GM19239 (cell line): Measurements from ENCODE around the gene DHODH.
"Not testable (repeated sequence)": the region's sequence is repeated elsewhere in the genome, so short reads cannot be mapped to it uniquely, and the experiment has no call there.

Source experiments
- DNase-seq: peaks from one replicate; pipeline ENCODE4 v3.0.0; 2011; ENCODE audit warnings: low spot score; ENCODE audit not compliant: insufficient read length
- FAIRE-seq: peaks from 2 replicates; lab custom pipeline; 2011; peaks lifted over from hg19 to GRCh38; lab: Jason Lieb, UNC

DHODH gene

DNA sequence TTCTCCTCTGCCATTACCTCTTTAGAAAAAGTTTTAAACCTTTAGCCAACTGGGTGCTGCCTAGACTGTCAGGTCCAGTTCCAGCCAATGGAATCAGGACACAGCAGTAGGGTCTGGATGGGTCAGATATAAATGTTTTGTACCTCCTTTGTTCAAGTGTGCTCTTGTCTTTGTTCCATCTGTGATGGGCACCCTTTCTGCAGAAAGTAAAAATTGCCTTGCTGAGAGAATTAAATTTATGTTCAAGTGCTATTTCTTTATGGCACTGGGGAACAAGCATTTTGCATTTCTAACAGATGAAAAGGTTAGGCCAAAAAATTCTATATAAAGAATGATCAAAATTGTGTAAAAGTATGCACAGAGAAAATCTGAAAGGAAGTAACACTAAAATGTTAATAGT is 40.6 kb downstream of the DHODH start:
- no peak for DNase-seq
- no peak for FAIRE-seq

GRCh38 chr16:72050769-72051464 is 42.4 kb downstream of the DHODH start:
- DNase-seq (no peak), FAIRE-seq (no peak)

DNA sequence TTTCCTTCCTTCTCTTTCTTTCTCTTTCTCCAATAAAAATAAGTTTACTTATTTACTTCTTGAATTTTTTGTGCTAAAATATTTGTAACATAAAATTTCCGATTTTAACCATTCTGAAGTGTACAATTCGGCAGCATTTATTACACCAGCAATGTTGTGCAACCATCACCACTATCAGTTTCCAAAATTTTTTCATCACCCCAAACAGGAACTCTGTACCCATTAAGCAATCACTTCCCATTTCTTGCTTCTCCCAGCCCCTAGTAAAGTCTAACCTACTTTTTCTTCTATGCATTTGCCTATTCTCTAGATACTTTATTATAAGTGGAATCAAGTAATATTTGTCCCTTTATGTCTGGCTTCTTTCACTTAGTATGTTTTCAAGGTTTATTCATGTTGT is 43.3 kb downstream of the DHODH start:
- no peak for DNase-seq
- no peak for FAIRE-seq

DNA sequence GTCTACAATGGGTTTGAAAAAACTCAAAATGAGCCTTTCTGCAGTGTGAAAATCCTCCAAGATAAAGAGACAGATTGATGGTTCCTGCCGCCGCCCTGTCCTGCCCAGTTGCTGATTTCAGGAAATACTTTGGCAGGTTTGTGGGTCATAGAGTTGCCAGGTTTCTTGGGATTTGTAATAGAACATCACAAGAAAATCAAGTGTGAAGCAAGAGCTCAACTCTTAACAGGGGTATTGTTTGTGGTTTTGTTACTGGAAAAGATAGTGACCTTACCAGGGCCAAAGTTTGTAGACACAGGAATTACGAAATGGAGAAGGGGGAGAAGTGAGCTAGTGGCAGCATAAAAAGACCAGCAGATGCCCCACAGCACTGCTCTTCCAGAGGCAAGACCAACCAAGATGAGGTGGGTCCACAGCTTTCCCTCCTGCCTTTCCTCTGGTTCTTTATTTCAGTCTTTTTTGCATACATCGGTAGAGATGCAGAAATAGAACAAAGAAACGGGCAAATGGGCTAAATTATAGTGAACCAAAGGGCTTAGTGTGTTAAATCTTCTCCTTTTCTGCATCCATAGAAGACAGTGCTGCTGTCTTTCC is 45.8 kb downstream of the DHODH start, which contains the start of gene HP:
Gene HP (plus strand): TSS at position 252 of the 594 bp plus-strand sequence. CDS start 148 bp downstream, at position 400.
- DNase-seq = not testable (repeated sequence)
- peak; percentile 28 for FAIRE-seq

GRCh38 chr16:72055911-72056310 is 47.4 kb downstream of the DHODH start:
- DNase-seq = no peak
- FAIRE-seq = no peak

GRCh38 chr16:72057313-72057712 is 48.8 kb downstream of the DHODH start:
- FAIRE-seq, DNase-seq: not testable (repeated sequence)

- not testable (repeated sequence) for FAIRE-seq, DNase-seq
Observed at GRCh38 chr16:72059060-72059459, 50.5 kb downstream of the DHODH start.

- DNase-seq (no peak), FAIRE-seq (no peak)
Observed at GRCh38 chr16:72060405-72060804, 51.9 kb downstream of the DHODH start.

- DNase-seq (no peak), FAIRE-seq (no peak)
Observed at GRCh38 chr16:72061564-72061963, 53.0 kb downstream of the DHODH start.

DNA sequence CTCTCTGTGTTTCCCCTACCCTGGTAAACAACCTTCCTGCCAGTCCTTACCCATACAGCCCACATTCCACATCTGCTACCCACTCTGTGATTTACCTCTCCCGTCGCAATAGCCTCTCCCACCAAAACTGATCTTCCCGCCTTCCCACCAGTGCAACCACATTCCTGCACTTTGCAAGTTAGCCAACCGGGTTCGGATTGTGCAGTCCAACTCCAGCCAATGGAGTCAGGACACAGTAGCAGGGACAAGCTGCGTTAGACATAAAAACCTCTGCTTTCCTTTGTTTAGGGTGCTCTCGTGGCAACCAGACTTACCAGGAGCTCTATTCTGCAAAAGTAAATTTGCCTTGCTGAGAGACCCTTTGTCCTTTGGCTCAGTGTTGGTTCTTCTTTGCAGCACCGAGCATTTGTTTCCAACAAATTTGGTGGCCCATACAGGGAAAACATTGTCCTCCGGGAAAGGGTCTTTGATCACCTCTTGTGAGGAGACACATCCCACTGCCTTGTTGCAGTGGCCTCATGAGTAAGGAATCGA is 55.9 kb downstream of the DHODH start:
- FAIRE-seq = no peak
- no peak for DNase-seq

- FAIRE-seq (peak; percentile 90), DNase-seq (peak; percentile 12)
Observed at GRCh38 chr16:72066747-72067146, 58.2 kb downstream of the DHODH start.

DNA sequence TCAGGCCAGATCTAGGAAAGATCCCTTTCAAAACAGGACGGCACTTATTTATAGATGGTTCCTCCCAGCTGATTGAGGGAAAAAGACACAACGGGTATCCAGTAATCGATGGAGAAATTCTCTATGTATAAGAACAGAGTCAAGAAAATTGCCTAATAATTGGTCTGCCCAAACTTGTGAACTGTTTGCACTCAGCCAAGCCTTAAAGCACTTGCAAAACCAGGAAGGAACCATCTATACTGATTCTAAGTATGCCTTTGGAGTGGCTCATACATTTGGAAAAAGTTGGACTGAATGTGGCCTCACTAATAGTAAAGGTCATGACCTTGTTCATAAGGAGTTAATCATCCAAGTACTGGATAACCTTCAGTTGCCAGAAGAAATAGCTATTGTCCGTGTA is 60.4 kb downstream of the DHODH start:
- DNase-seq (no peak), FAIRE-seq (no peak)

DNA sequence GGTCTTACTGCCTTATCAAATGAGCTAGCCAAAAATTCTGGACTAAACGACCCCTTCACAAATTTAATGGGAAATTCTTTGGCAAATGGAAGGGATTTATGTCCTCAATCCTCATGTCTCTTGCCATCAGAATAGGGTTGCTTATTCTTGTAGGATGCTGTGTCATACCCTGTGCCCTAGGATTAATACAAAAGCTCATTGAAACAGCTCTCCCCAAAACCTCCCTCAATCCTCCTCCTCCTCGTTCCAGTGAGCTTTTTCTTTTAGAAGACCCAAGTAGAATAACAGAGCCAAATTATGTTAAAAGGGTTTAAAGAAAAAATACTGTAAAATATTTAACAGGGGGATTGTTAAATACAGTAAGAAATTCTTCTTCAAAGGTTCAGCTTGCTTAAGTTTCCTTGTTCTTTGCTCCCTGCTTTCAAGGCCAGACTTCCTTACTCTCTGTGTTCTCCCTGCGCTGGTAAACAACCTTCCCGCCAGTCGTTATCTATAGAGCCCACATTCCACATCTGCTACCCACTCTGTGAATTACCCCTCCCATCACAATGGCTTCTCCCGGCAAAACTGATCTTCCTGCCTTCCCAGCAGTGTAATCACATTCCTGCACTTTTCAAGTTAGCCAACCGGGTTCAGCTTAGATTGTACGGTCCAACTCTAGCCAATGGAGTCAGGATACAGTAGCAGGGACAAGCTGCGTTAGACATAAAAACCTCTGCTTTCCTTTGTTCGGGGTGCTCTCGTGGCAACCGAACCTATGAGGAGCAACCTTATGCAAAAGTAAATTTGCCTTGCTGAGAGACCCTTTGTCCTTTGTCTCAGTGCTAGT is 64.2 kb downstream of the DHODH start:
- FAIRE-seq (no peak), DNase-seq (no peak)

GRCh38 chr16:72073560-72074230 is 65.2 kb downstream of the DHODH start:
- no peak for DNase-seq
- no peak for FAIRE-seq

DNA sequence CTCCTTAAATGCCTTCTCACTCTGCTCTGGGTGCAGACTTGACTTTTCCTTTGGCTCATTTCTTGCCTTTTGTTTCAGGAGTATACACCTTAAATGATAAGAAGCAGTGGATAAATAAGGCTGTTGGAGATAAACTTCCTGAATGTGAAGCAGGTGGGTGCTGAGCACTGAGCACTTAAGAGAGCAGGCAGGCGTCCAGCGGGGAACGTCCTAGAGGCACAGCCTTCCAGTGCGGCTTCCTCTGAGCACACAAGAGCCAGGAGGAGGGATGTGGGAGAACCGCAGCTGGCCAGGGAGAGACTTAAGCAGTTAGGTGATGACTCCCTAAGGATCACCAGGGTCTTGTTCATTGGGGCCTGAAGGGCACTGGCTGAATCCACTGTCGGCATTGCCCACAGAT is 66.5 kb downstream of the DHODH start:
- not testable (repeated sequence) for DNase-seq, FAIRE-seq
